K562 (cell line): Measurements from ENCODE around the gene RNF214. TPM values are rescaled to one million over a fixed set of nuclear protein-coding genes. Genes with fewer than 3 reads are reported as not detected.

Source experiments
- ATAC-seq: fragments of 200-7000 bp; cut with Tn5 transposase; 3 replicates; pipeline ENCODE4 v1.9.1; 2020; ENCODE audit warnings: moderate library complexity
- BruUV-seq: library from RNA; stranded (reverse); fragments of 400-500 nt; replicated peaks from 2 replicates; lab custom pipeline; 2021; lab: Mats Ljungman, UMichigan
- CTCF ChIA-PET: fragments of 300-600 bp; formaldehyde crosslinking; extraction: SDS; loops from one replicate; lab custom pipeline; 2021; ENCODE audit warnings: low intra/inter-chr PET ratio; lab: Yijun Ruan, JAX
- POLR2A ChIA-PET: fragments of 300-600, 350-650 bp; sonication (Branson Sonifier 250); formaldehyde crosslinking; extraction: SDS; loops from one replicate; lab custom pipeline; 2021; ENCODE audit warnings: antibody characterized with exemption, inconsistent platforms; lab: Yijun Ruan, JAX
- DNase-seq, 4 experiments: peaks; one replicate each; pipeline versions ENCODE4 v3.0.0 to v3.0.0-alpha.2; 2011 to 2018; ENCODE audit warnings: low spot score in 3 of 4, mixed read lengths in 3 of 4; ENCODE audit errors: extremely low read depth in 1 of 4
- FAIRE-seq: peaks from 2 replicates; lab custom pipeline; 2011; peaks lifted over from hg19 to GRCh38; lab: Jason Lieb, UNC
- H2AFZ ChIP-seq: 2 replicates; pipeline ENCODE4 v1.6.0; 2011; ENCODE audit warnings: low read depth, low read length, control low read depth, inconsistent platforms
- H3K27ac ChIP-seq: fragments of 200-600 bp; 3 replicates; pipeline ENCODE4 v1.8.0; 2011; ENCODE audit warnings: low read depth, mild to moderate bottlenecking, control low read depth, inconsistent platforms, low read length, moderate library complexity, mixed read lengths; ENCODE audit errors: extremely low read depth
- H3K27me3 ChIP-seq, 2 experiments: fragments of 300-600 bp in 1 of 2; 2 replicates in 1 of 2; 3 replicates in 1 of 2; pipeline versions ENCODE4 v1.6.0 to v1.8.0; 2011; ENCODE audit warnings: inconsistent platforms in 2 of 2, low read length in 2 of 2, mild to moderate bottlenecking in 1 of 2, mixed read lengths in 1 of 2, moderate library complexity in 1 of 2; ENCODE audit not compliant: control insufficient read depth in 2 of 2, insufficient read depth in 2 of 2
- H3K36me3 ChIP-seq: fragments of 300-600 bp; 3 replicates; pipeline ENCODE4 v1.8.0; 2011; ENCODE audit warnings: mild to moderate bottlenecking, low read length, inconsistent platforms; ENCODE audit not compliant: control insufficient read depth, insufficient read depth
- H3K4me1 ChIP-seq, 2 experiments: fragments of 200-600 bp in 1 of 2; replicated peaks in 1 of 2; 2 replicates in 1 of 2; 3 replicates in 1 of 2; pipeline versions ENCODE4 v1.5.1 to v1.8.0; 2011; ENCODE audit warnings: inconsistent platforms in 2 of 2, low read length in 2 of 2, mild to moderate bottlenecking in 1 of 2, mixed read lengths in 1 of 2, moderate library complexity in 1 of 2; ENCODE audit not compliant: control insufficient read depth in 2 of 2, insufficient read depth in 2 of 2
- H3K4me2 ChIP-seq: 2 replicates; pipeline ENCODE4 v1.6.1; 2011; ENCODE audit warnings: low read length, control low read depth, inconsistent platforms, mixed read lengths; ENCODE audit not compliant: insufficient read depth
- H3K4me3 ChIP-seq: fragments of 200-600 bp; sonication (generic), shearing (Covaris generic); 2 replicates; pipeline ENCODE4 v1.5.1; 2016; ENCODE audit warnings: control low read depth, inconsistent platforms
- H3K79me2 ChIP-seq: fragments of 200-600 bp; 3 replicates; pipeline ENCODE4 v1.8.0; 2011; ENCODE audit warnings: low read length, inconsistent platforms; ENCODE audit not compliant: control insufficient read depth, insufficient read depth
- H3K9ac ChIP-seq, 2 experiments: 2 replicates each; pipeline versions ENCODE4 v1.6.0 to v1.6.1; 2011; ENCODE audit warnings: low read depth in 2 of 2, low read length in 2 of 2, control low read depth in 1 of 2, inconsistent platforms in 1 of 2, mild to moderate bottlenecking in 1 of 2, mixed read lengths in 1 of 2; ENCODE audit not compliant: insufficient read depth in 1 of 2
- H3K9me1 ChIP-seq: one replicate; pipeline ENCODE4 v1.6.0; 2011; ENCODE audit warnings: inconsistent platforms, mild to moderate bottlenecking, low read length, moderate library complexity; ENCODE audit not compliant: control insufficient read depth, insufficient read depth
- H3K9me3 ChIP-seq: replicated peaks from 2 replicates; pipeline ENCODE4 v1.5.1; 2011; ENCODE audit warnings: low read depth, low read length, inconsistent platforms; ENCODE audit not compliant: control insufficient read depth, insufficient read depth
- H4K20me1 ChIP-seq: replicated peaks from 2 replicates; pipeline ENCODE4 v1.6.1; 2011; ENCODE audit warnings: low read length, inconsistent platforms, mixed read lengths; ENCODE audit not compliant: control insufficient read depth, insufficient read depth
- CHD1 ChIP-seq: fragments of 200-600 bp; sonication (generic); IDR thresholded peaks from one replicate; pipeline ENCODE4 v1.6.1; 2012; ENCODE audit warnings: mild to moderate bottlenecking, moderate library complexity, low read length, inconsistent platforms
- E2F5 ChIP-seq: sonication (generic); formaldehyde crosslinking; IDR thresholded peaks from 2 replicates; pipeline ENCODE4 v1.8.0; 2022; ENCODE audit warnings: mild to moderate bottlenecking, missing genetic modification reagents
- FOXM1 ChIP-seq, 2 experiments: fragments of 450-650 bp in 1 of 2; sonication (generic) in 1 of 2; formaldehyde crosslinking in 1 of 2; IDR thresholded peaks; 2 replicates each; pipeline versions ENCODE4 v1.6.1 to v1.9.0; 2017 to 2022; ENCODE audit warnings: low read depth in 2 of 2, mild to moderate bottlenecking in 2 of 2, missing genetic modification reagents in 1 of 2, moderate library complexity in 1 of 2
- KDM5B ChIP-seq: fragments of 200-600 bp; sonication (generic); IDR thresholded peaks from 2 replicates; pipeline ENCODE4 v1.6.1; 2012; ENCODE audit warnings: low read depth, mild to moderate bottlenecking, moderate library complexity, low read length, control low read depth, inconsistent platforms; ENCODE audit not compliant: insufficient replicate concordance
- KLF1 ChIP-seq: fragments of 450-650 bp; IDR thresholded peaks from 2 replicates; pipeline ENCODE4 v1.6.1; 2016; ENCODE audit warnings: missing genetic modification characterization, missing compliant biosample characterization
- LARP7 ChIP-seq: fragments of 450-650 bp; IDR thresholded peaks from 2 replicates; pipeline ENCODE4 v1.6.1; 2016
- NFXL1 ChIP-seq: fragments of 450-650 bp; formaldehyde crosslinking; IDR thresholded peaks from 2 replicates; pipeline ENCODE4 v1.4.0; 2021; ENCODE audit warnings: mild to moderate bottlenecking
- PATZ1 ChIP-seq: fragments of 250-450 bp; sonication (Bioruptor Pico); IDR thresholded peaks from 2 replicates; pipeline ENCODE4 v1.5.0; 2020; ENCODE audit warnings: mild to moderate bottlenecking, borderline replicate concordance
- RBM22 ChIP-seq: fragments of 200-400 bp; formaldehyde crosslinking; IDR thresholded peaks from 2 replicates; pipeline ENCODE4 v1.6.1; 2018; ENCODE audit warnings: low read length, low read depth; ENCODE audit not compliant: poor library complexity, severe bottlenecking
- SFPQ ChIP-seq: fragments of 200-400 bp; formaldehyde crosslinking; IDR thresholded peaks from 2 replicates; pipeline ENCODE4 v1.6.1; 2017; ENCODE audit warnings: mild to moderate bottlenecking, low read depth, low read length, moderate library complexity
- SMARCA4 ChIP-seq: fragments of 450-650 bp; IDR thresholded peaks from 2 replicates; pipeline ENCODE4 v1.6.1; 2016
- SRSF1 ChIP-seq: fragments of 200-400 bp; formaldehyde crosslinking; IDR thresholded peaks from 2 replicates; pipeline ENCODE4 v1.6.1; 2017; ENCODE audit warnings: mild to moderate bottlenecking, low read depth, low read length, moderate library complexity
- TEAD2 ChIP-seq: fragments of 450-650 bp; IDR thresholded peaks from 2 replicates; pipeline ENCODE4 v1.6.1; 2016; ENCODE audit warnings: missing genetic modification characterization, control low read depth, missing compliant biosample characterization
- THAP7 ChIP-seq: fragments of 250-450 bp; sonication (Bioruptor Pico); IDR thresholded peaks from 2 replicates; pipeline ENCODE4 v1.5.0; 2021
- ZKSCAN3 ChIP-seq: fragments of 250-450 bp; sonication (Bioruptor Pico); IDR thresholded peaks from 2 replicates; pipeline ENCODE4 v1.4.0; 2020
- ZNF143 ChIP-seq: sonication (generic); formaldehyde crosslinking; IDR thresholded peaks from 2 replicates; pipeline ENCODE4 v1.9.0; 2022; ENCODE audit warnings: mild to moderate bottlenecking, missing genetic modification reagents
- WGBS: fragments of 100-300 bp; shearing (Covaris generic); methylation state at CpG from one replicate; pipeline ENCODE4 v1.1.6; 2016; ENCODE audit warnings: low coverage, mixed read lengths; ENCODE audit not compliant: insufficient coverage; ENCODE audit errors: missing lambda C conversion rate; 5-methylcytosine and 5-hydroxymethylcytosine counted together
- in situ Hi-C: fragments of 300-500 bp; cut with MboI; formaldehyde crosslinking; loops from 4 replicates; pipeline ENCODE4 v1.15.0; 2018; ENCODE audit warnings: inconsistent platforms, mixed read lengths
- intact Hi-C: fragments of 100-400 bp; cut with micrococcal nuclease; formaldehyde crosslinking; loops from 2 replicates; pipeline ENCODE4 v1.14.2; 2022
- polyA plus RNA-seq, 8 experiments: library from polyadenylated mRNA; depleted of rRNA in 4 of 8; stranded (reverse) in 5 of 8; unstranded in 3 of 8; fragments of >200 nt; fragmentation: Nextera tagmentation in 2 of 8; fragmentation: Illumina TruSeq in 1 of 8; extraction: Ambion mirVana in 2 of 8; extraction: Trizol in 1 of 8; gene quantifications; 2 replicates each; pipeline versions ENCODE4 v1.2.1 to v1.2.3, GENCODE V29; 2011 to 2014; ENCODE audit warnings: inconsistent platforms in 1 of 8, missing spikeins in 1 of 8
- total RNA-seq, 7 experiments: library from RNA; depleted of rRNA in 6 of 7; stranded (reverse); fragments of >200 nt in 6 of 7; fragmentation: Illumina TruSeq in 2 of 7; extraction: Trizol in 2 of 7; gene quantifications; 2 replicates each; pipeline versions ENCODE4 v1.2.1 to v1.2.3, GENCODE V29; 2011 to 2021; ENCODE audit warnings: low replicate concordance in 1 of 7

RNF214 gene
- total and polyA plus RNA-seq, 9 of the 15 experiments (the other 6 are each of a cell fraction or from before 2014, with no cell fraction given): 6.6 to 24.8 (median 11.9) TPM

GRCh38 chr11:117194267-117194666 is 38.2 kb upstream of the RNF214 start:
- POLR2A ChIA-PET: interaction anchor here (1.1 to 1.2 kb wide), 4 partner anchors 13 to 30 kb away, joined by 3 to 6 read pairs (median 3); no protein-coding TSS in a partner anchor
- CTCF ChIA-PET: no interaction called here
- no peaks in the 10 kb centered on the region for H3K79me2 ChIP-seq
- 0 out of 4 replicates have a peak overlapping the region, but pooled peaks of 1 of the 2 experiments have one; percentile 26 for H3K9ac ChIP-seq
- H3K4me2 ChIP-seq: no peak overlapping the region
- no peak for DNase-seq
- BruUV-seq: no TSS peak
- H3K27me3 ChIP-seq: no peaks in the 10 kb centered on the region
- FAIRE-seq: peak; percentile 26
- intact Hi-C loops (no loop called here), in situ Hi-C loops (no loop called here)
- H3K9me1 ChIP-seq: no peaks in the 10 kb centered on the region
- 80% methylated on average over 5 of the region's 5 CpGs for WGBS
- H2AFZ ChIP-seq: no peak overlapping the region
- H3K9me3 ChIP-seq: no peaks in the 10 kb centered on the region
- H3K4me3 ChIP-seq: no peak overlapping the region
- H3K27ac ChIP-seq: no peak overlapping the region
- no peak for ATAC-seq
- peaks cover 32% of the 10 kb centered on the region; the same call in 2 of the 3 replicates for H3K36me3 ChIP-seq
- H3K4me1 ChIP-seq: peaks cover 0 to 23% of the 10 kb centered on the region in 2 experiments; a peak in 3 of 5 replicates
- peaks cover 3% of the 10 kb centered on the region for H4K20me1 ChIP-seq
- TF ChIP-seq ZKSCAN3: no peak
- TF ChIP-seq THAP7: no peak
- TF ChIP-seq LARP7: no peak
- TF ChIP-seq KLF1: no peak
- no peak for TF ChIP-seq E2F5
- no peak for TF ChIP-seq ZNF143 (CRISPR knock-in tag)
- no peak for TF ChIP-seq FOXM1 (IDR thresholded peaks at IDR 0.05; ENCODE audit: low read depth)
- TF ChIP-seq FOXM1 (CRISPR knock-in tag; IDR thresholded peaks at IDR 0.05; ENCODE audit: low read depth): no peak
- no peak for TF ChIP-seq RBM22
- no peak for TF ChIP-seq PATZ1 (CRISPR knock-in tag)
- TF ChIP-seq SRSF1: no peak
- no peak for TF ChIP-seq NFXL1 (CRISPR knock-in tag)
- TF ChIP-seq SMARCA4: no peak
- no peak for TF ChIP-seq TEAD2 (tag)
- TF ChIP-seq CHD1: no peak
- no peak for TF ChIP-seq KDM5B
- no peak for TF ChIP-seq SFPQ
